ENCODE results near the gene CEACAM18.
"Not testable (repeated sequence)": the region's sequence is repeated elsewhere in the genome, so short reads cannot be mapped to it uniquely, and the experiment has no call there.

The CEACAM18 gene

DNA sequence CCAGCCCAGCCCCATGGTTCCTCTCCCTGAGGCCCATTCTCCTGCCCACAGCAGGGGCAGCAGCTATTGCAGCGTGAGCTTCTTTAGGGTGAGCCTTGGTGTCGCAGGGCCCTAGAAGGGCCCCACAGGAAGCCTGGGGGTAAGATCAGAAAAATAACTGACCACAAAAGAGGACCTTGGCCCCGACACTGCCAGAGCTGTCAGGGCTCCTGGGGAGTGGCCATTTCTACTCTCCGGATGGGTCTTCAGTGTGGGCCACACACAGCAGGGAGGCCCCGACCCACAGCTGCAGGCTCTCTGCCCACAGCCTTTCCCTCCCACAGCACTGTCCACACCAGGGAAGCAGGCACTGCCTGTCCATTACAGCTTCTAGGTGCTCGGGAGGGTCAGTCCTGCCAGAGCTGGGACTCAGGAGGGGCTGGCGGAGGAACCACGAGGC, 16.6 kb upstream of the CEACAM18 start:
- no peak for DNase-seq (ENCODE audit: low spot score)

GRCh38 chr19:51462276-51462675, 16.1 kb upstream of the CEACAM18 start:
- no peak for DNase-seq (ENCODE audit: low spot score)

DNA sequence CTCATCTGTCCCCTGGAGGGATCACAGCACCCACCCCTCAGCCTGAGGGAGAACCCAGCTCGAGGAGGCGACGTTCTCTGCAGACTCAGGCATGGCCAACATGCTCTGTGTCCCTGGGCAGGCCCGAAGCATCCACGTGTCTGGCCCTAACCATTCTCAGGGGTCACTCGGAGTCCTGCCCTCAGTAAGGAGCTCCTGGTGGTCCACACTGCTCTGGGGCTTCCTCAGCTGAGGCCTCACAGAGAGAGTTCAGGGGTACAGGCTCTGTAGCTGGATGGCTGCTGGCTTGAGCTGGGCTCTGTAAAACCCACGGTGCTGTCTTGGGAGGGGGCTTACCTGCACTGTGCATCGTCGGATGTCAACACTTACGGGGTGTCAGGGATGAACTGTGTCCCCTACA, 15.7 kb upstream of the CEACAM18 start:
- DNase-seq (ENCODE audit: low spot score) = no peak

DNA sequence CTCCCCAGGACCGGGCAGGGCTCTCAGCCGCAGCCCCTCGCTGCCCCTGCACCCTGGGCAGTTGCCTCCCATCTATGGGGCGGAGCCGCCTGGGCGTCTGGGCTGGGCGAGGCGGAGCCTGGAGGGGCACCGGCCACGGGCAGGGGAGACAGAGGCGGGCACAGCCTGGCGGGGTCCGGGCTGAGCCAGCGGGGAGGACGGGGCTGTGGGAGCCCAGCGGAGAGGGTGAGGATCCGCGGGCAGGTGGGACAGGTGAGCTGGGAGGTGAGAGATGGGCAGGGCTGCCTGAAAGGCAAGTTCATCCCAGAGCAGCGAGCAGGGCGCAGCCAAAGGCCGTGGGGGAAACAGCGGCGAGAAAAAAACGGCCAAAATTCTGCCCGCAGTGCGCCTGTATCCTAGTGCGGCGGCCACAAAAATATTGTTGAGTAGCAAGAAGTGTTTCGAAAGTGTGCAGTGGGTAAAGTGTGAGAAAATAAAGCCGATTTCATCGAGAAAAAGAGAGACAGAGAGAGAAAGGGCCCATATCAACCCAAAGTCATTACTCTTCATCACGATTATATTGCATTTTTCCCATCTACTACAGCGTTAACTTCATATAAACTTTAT, 14.3 kb upstream of the CEACAM18 start:
- not testable (repeated sequence) for DNase-seq (ENCODE audit: low spot score)

DNA sequence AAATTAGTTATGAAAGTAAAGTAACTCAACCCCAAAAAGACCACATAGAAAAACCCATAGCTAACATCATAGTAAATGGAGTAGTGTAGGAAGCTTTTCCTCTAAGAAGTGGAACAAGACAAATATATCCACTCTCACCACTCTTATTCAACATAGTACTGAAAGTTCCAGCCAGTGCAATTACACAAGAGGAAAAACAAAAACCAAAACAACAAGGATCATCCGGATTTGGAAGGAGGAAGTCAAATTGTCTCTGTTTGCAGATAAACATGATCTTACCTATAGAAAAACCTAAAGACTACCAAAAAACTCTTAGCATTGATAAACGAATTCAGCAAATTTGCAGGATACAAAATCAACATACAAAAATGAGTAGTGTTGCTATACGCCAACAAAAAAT, 11.6 kb upstream of the CEACAM18 start:
- DNase-seq (ENCODE audit: low spot score) = no peak

DNA sequence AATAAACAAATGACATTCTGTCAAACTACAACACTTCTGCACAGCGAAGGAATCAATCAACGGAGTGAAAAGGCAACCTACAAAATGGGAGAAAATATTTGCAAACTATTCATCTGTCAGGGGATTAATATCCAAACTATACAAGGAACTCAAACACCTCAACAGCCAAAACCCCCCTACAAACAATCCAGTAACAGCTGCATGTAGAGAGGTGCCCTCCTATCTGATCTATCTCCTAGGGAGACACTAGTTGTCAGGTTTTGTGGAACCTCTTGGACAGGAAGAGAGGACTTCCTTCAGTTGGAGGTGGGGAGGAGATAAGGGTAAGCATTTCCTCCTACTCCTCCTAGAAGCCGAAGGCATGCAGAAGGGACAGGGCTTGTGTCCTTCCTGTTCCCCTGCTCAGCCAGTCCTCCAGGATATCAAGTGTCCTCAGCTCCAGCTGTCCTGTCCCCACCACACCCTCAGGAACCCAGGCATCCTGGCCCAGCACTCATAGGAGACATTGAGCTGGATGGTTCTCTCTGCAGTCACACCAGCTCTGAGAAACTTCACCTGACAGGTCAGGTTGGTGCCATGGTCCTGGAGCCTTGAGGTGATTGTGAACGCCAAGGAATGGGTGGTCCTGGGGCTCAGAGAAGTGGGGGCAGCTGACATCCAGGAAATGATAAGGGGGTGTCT, 10.3 kb upstream of the CEACAM18 start:
- no peak for DNase-seq (ENCODE audit: low spot score)

DNA sequence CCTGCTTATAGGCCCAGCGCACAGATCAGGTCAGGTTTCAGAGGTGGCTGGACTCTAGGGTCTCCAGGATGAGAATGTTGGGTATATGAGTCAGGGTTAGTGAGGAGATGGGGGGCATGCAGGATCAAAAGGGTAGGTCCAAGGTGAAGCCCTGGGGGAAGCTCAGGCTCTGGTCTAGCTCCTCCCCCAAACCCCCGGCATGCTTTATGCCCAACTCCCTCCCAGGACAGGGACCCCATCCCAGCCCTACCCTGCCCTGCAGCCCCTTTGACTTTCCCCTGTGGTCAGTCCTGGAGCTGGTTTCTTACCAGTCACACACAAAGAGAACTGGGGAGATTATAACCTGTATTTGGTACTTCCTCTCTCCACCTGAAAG, 9.8 kb upstream of the CEACAM18 start:
- DNase-seq (ENCODE audit: low spot score) = no peak

GRCh38 chr19:51469162-51469561, 9.2 kb upstream of the CEACAM18 start:
- DNase-seq (ENCODE audit: low spot score) = no peak

GRCh38 chr19:51469629-51470028, 8.7 kb upstream of the CEACAM18 start:
- DNase-seq (ENCODE audit: low spot score) = no peak

DNA sequence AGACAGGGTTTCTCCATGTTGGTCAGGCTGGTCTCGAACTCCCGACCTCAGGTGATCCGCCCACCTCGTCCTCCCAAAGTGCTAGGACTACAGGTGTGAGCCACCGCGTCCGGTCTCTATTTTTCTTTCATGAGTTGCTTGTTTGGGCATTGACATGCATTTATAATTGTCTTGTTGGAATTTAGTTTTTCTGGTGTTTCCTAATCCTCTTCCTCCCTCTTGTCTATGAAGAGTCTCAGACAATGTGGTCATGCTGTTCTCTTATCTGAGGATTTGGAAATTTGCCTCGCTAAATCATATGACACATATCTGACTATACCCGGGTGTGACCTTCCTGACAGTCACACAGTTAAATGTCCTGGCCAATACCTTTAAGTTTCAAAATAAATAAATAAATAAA, 7.4 kb upstream of the CEACAM18 start:
- DNase-seq (ENCODE audit: low spot score) = no peak

- DNase-seq (ENCODE audit: low spot score) = no peak
These were observed 6.8 kb upstream of the CEACAM18 start for GRCh38 chr19:51471527-51471926.

DNA sequence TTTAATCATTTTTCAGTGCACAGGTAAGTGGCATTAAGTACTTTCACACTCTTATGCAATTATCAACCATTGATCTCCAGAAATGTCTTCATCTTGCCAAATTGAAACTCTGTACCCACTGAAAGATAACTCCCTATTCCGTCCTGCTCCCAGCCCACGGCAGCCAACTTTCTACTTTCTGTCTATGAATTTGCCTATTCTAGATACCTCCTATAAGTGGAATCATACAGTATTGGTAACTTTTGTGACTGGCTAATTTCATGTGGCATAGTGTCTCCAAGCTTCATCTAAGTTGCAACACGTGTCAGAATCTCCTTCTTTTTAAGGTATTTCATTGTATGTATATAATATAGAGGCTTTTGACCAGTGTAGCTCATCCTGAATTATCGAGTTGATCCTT, 5.7 kb upstream of the CEACAM18 start:
- no peak for DNase-seq (ENCODE audit: low spot score)

GRCh38 chr19:51473009-51473707, 5.2 kb upstream of the CEACAM18 start:
- peak; percentile 41 for DNase-seq (ENCODE audit: low spot score)

DNA sequence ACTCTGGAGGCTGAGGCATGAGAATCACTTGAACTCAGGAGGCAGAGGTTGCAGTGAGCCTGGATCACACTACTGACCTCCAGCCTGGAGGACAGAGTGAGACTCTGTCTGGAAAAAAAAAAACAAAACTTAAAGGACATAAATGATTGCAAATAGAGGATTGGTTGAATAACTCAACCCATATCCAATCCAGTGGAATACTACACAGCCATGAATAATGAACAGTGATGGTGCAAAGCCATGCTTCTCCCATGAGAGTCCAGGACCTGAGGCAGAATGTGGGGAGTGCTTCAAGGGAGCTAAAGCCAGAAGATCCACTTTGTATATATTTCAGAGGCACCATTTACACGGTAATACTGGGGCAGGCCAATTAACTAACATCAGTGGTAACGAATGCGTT, 2.2 kb upstream of the CEACAM18 start:
- DNase-seq (ENCODE audit: low spot score) = no peak

- no peak for DNase-seq (ENCODE audit: low spot score)
These were observed 995 bp upstream of the CEACAM18 start for GRCh38 chr19:51477344-51477743.

- DNase-seq (ENCODE audit: low spot score) = no peak
These were observed 1.4 kb downstream of the CEACAM18 start for GRCh38 chr19:51479531-51480331.

DNA sequence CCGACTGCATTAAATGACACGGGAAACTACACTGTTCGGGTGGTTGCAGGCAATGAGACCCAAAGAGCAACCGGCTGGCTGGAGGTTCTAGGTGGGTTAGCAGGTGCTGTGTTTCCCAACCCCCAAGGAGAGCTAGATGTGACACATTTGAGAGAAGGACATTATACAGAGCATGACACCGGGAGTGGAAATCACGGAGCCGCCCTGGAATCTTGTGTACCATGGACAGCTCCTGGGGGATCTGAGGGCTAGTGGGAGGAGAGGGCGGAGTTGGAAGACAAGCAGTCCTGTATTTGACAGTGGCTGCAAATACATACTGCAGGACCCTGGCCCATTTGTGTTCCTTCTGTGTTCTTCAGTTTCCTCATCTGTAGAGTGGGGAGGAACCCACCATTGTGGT, 2.3 kb downstream of the CEACAM18 start:
- peak; percentile 21 for DNase-seq (ENCODE audit: low spot score)

GRCh38 chr19:51485960-51486660, 7.8 kb downstream of the CEACAM18 start:
- DNase-seq (ENCODE audit: low spot score) = no peak

- no peak for DNase-seq (ENCODE audit: low spot score)
These were observed 10.2 kb downstream of the CEACAM18 start for GRCh38 chr19:51488491-51488890.

DNA sequence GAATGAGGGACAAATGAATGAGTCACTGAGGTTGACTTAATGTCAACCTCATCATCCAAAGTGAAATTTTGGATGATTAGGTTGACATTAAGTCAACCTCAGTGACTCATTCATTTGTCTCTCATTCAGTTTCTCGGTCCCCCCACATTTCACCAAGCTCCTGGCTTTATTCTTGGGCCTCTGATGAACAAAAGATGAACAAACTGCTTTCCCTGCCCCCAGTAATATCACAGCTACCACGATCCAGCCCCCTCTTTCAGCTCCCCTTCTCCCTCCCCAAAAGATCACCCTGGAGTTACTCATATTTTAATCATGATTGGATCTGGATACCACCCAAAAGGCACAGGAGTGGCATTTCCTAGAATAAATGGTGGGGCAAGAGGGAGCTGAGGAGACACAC, 10.8 kb downstream of the CEACAM18 start:
- DNase-seq (ENCODE audit: low spot score) = no peak

- DNase-seq (ENCODE audit: low spot score) = no peak
These were observed 12.3 kb downstream of the CEACAM18 start for GRCh38 chr19:51490676-51491075.

DNA sequence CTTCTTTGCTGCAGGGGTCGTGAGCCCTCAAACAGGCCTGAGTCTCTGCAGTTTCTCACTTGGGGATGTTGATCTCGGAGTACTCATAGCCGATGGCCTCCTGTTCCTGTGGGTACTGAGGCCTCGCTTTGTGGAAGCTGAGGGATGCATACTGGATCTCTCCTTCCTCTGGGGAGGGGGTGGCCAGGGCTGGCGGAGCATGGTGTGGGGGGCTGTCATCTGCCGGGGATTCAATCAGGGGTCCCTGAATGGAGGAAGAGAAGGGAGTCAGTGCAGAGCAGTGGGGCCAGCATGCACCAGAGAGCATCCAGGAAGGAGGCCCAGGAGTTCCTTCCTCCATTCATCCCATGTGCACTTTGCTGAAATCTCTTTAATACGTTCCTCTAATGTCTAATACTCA, 13.2 kb downstream of the CEACAM18 start:
- DNase-seq (ENCODE audit: low spot score) = no peak

Data from COLO829 (cell line).